Stimulated activated CD4-positive, alpha-beta T cell treated with anti-CD3 and anti-CD28 coated beads, Interleukin-12 subunit alpha, Interleukin-12 subunit beta, amount 100 ng/mL, for 48 hours (primary cell): ENCODE data around the gene PCMT1.
"Not testable (repeated sequence)": the region's sequence is repeated elsewhere in the genome, so short reads cannot be mapped to it uniquely, and the experiment has no call there.

Source experiments
- DNase-seq, 3 donors: peaks; one replicate each; pipeline ENCODE4 v3.0.0-alpha.2; 2020; ENCODE audit warnings: low read depth in 2 of 3, low spot score in 1 of 3

PCMT1 gene

DNA sequence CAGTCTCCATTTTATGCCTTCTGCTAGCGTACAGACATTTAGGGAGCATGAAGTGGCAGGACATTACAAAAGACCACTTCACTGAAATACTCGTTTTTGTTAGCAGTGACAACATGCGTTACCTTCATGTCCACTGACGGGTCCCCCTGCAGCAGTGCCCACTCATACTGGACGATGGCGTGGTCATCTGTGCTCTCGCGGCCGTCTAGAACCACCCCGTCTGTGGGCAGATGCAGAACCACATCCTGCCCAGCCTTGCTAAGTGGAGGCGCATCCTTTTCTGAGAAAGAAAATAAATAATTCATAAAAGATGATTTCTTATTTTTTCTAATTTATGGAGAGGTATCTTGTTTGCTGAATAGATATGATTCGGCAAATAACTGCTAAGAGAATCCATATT lies 103.3 kb downstream of the PCMT1 start:
- no peak for DNase-seq

DNA sequence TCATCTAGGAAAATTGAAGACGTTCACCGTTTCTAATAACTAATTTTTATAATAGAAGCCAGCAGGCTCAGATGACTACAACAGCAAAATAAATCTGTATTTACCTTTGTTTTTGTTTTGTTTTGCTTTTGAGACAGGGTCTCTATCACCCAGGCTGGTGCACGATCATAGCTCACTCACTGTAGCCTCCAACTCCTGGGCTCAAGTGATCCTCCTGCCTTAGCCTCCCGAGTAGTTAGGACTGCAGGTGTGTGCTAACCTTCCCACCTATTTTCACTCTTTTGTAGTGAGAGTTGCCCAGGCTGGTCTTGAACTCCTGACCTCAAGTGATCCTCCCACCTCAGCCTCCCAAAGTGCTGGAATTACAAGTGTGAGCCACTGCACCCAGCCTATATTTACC lies 104.5 kb downstream of the PCMT1 start:
- DNase-seq, result not testable (repeated sequence)

DNA sequence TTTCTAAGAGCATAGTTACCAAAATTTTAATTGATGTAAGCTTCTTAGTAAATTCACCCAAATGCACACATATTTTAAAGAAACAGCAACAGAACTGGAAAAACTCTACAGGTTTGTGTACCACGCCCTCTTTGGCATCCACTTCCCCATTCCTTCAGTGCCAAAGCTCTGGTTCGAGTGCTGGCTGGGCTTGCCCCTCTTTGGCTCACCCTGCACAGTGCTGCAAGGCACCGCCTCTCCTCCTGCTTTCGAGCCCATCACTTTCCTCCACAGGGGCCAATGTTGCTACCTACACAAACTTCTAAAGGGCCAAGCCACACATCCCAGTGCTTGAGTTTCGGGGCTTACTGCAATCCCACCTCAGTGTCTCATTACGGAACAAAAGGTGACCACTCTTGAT lies 105.0 kb downstream of the PCMT1 start:
- no peak for DNase-seq

DNA sequence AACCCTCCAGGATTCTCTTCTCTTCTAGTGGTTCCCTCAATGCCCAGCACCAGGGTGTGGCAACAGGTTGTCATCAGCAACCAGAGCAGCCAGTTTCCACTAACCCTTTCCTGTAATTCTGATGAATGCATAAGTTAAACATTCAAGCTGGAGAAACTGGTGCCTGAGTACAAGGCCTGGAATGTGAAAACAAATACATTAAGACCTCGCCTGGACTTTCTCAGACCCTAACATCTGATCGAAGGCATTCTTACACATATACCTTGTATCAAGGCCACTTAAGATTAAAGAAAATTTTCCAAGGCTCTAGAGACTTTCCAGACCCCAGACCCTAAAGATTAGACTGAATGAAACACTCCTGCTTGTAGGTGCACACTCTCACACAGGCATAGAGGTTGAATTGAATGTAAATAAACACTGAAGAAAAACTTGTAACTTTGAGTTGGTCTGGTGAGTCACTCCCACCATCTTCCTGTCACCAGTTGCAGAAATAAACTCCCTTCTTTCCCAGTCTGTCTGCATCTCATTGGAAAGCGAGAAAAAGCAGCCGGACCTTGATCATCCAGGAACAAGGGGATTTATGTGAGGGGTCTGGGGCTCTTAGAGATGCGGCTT lies 105.6 kb downstream of the PCMT1 start:
- DNase-seq, result no peak

DNA sequence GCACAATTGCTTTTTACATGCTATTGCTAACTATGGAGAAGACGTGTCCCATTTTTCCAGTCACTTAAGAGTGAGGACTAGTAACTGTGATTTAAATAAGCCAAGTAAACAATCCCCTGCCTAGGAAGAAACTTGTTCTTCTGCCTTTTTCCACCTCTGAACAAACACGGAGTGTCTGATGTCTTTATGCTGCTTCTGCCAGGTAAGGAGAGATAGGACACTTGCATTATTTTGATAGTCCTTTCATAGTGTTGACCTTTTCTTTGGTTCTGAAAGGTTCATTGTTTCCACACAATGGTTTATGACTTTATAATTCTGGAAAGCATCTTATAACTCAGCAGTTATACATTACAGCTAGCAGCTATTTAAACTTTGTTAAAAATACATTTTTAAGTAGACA lies 106.2 kb downstream of the PCMT1 start:
- no peak for DNase-seq

DNA sequence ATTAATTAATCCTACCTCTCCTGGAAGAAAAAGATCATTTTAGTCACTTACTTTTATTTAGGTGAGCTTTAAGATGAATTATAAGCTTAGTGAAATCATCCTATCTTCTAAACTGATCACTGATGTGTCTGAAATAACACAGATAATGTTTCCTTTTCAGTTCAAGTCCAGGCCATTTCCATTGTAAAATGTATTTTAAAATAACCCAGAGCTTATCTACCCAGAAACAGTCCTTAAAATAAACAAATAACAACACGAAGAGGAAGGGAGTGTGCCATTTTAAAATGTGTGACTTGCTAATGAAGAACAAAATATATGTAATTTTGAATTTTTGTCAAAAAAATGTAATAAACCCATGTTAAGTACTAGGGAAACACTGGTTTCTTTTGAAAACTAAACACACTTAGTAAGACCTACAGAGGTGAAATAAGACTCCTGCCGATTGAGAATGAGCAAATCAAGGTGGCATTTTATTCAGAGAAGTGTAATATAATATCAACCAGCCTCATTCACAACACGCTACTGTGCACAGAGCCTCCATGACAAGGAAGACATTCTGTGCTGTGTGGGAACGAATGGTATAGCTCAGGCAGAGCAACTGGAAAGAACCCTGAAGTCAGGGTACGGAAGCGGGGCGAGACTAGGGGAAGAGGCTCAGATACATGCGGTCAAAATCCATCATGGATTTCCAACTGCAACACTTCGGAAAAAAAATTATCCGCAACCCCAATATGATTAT lies 106.9 kb downstream of the PCMT1 start:
- no peak for DNase-seq

DNA sequence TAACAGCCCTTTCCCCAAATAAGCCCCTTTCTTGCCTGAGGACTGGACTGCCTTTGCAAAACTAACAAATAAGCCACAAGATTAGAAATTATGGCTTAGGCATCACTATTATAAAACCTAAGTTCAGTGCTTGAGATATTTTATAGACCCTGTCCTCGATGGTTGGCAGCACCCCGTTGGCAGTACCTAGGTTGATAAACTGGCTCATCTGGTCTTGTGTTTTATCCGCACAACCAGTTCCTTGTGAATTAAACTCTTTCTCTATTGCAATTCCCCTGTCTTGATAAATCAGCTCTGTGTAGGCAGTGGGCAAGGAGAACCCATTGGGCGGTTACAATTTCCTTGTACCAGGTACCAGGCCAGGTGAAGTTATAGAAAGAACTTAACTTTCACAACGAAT lies 108.0 kb downstream of the PCMT1 start:
- DNase-seq, result no peak

DNA sequence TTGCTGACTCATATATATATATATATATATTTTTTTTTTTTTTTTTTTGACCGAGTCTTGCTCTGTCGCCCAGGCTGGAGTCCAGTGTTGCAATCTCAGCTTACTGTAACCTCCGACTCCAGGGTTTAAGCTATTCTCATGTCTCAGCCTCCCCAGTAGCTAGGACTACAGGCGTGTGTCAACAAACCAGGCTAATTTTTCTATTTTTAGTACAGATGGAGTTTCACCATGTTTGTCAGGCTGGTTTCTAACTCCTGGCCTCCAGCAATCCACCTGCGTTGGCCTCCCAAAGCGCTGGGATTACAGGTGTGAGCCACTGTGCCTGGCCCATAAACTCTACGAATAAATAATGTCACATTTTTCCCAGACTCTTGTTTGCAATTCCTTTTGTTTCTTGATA lies 109.8 kb downstream of the PCMT1 start:
- no peak for DNase-seq

DNA sequence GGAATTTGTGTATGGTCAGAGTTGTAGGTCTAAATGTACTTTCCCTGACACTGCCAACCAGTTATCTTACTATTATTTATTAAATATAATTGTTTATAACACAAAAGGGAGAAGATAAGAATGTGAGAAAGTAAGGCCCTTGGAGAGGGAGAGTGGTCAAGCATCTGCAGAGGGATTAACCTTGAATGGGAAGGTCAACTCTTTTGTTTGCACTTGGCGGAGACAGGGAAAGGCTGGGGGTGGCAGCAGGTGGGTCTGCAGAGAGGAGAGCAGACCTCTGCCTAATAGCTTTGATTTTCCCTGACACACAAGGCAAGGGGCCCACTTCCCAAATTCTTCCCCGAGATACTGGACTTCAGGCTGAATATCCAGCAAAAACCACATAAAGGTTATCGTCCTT lies 110.4 kb downstream of the PCMT1 start:
- no peak for DNase-seq

DNA sequence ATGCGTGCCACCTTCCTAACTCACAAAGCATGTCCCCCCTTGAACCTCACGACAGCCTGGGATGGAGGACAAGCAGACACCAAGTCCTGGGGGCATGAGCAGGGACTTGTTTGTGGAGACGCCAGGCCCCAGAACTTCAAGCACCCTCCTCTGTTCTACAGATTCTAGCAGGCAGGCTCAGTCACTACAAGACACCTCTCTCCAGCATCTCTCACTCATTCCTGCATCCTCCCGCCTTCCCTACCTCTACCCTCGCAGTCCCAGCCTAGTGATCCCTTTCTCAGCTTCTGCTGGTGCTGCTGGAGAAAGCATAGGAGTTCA lies 110.9 kb downstream of the PCMT1 start:
- no peak for DNase-seq
